ENCODE results near the gene UBR2.

Gene UBR2

DNA sequence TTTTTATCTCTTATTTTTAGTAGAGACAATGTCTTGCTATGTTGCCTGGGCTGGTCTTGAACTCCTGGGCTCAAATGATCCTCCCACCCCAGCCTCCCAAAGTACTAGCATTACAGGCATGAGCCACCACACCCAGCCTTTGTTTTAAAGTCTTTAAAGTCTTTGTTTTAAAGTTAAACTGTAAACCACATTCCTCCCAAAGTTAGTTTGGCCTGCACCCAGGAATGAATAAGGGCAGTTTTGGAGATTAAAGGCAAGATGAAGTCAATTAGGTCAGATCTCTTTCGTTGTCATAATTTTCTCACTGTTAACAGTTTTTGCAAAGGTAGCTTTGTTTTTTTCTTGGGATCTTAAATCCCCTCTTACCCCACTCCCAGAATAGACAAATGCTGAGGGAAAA is 63.8 kb downstream of the UBR2 start:
- Histone ChIP-seq H3K27ac (ENCODE audit: low read length) (no peak overlapping the region), H4K20me1 (ENCODE audit: insufficient read depth, low read length) (no peaks in the 10 kb centered on the region), H3K4me1 (ENCODE audit: insufficient read depth, low read length) (no peaks in the 10 kb centered on the region), H3K9ac (ENCODE audit: low read depth, low read length) (no peak overlapping the region), H3K79me2 (ENCODE audit: insufficient read depth, low read length) (no peaks in the 10 kb centered on the region), H3K27me3 (ENCODE audit: insufficient read depth, low read length, poor library complexity) (no peaks in the 10 kb centered on the region), H3K9me3 (ENCODE audit: insufficient read depth, low read length, severe bottlenecking) (no peaks in the 10 kb centered on the region), H3K4me3 (ENCODE audit: low read depth in 1 of 2, low read length in 2 of 2) (no peak overlapping the region), H3K4me2 (ENCODE audit: insufficient read depth, low read length) (no peak overlapping the region), H3K36me3 (ENCODE audit: insufficient read depth, low read length) (peaks cover 52% of the 10 kb centered on the region), H2AFZ (ENCODE audit: low read depth, low read length) (no peak overlapping the region)
- ATAC-seq (ENCODE audit: insufficient read depth, low read depth) (no peak), DNase-seq (no peak)
- no peak for TF ChIP-seq EZH2 (IDR thresholded peaks at IDR 0.05; ENCODE audit: borderline replicate concordance, low read depth, low read length, severe bottlenecking)

DNA sequence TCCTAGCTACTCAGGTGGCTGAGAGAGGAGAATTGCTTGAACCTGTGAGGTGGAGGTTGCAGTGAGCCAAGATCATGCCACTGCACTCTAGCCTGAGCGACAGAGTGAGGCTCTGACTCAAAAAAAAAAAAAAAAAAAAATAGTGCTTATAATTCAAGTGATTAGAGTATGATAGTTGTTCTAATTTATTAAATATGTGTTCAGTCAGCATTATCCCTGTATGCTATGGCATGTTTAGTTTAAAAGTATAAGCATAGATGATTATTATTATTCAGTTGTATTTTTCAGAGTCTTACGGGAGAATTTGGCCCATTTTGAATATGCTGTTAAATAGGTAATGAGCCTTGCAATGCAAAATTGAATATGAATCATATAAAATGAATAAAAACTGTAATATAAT is 64.8 kb downstream of the UBR2 start:
- Histone ChIP-seq H3K4me1 (ENCODE audit: insufficient read depth, low read length) (no peaks in the 10 kb centered on the region), H3K4me3 (ENCODE audit: low read depth in 1 of 2, low read length in 2 of 2) (no peak overlapping the region), H3K9ac (ENCODE audit: low read depth, low read length) (no peak overlapping the region), H3K9me3 (ENCODE audit: insufficient read depth, low read length, severe bottlenecking) (no peaks in the 10 kb centered on the region), H3K36me3 (ENCODE audit: insufficient read depth, low read length) (peaks cover 58% of the 10 kb centered on the region), H3K27me3 (ENCODE audit: insufficient read depth, low read length, poor library complexity) (no peaks in the 10 kb centered on the region), H2AFZ (ENCODE audit: low read depth, low read length) (no peak overlapping the region), H3K79me2 (ENCODE audit: insufficient read depth, low read length) (no peaks in the 10 kb centered on the region), H3K27ac (ENCODE audit: low read length) (no peak overlapping the region), H3K4me2 (ENCODE audit: insufficient read depth, low read length) (no peak overlapping the region), H4K20me1 (ENCODE audit: insufficient read depth, low read length) (no peaks in the 10 kb centered on the region)
- ATAC-seq (ENCODE audit: insufficient read depth, low read depth) (no peak), DNase-seq (no peak)
- TF ChIP-seq, protein P1, sequence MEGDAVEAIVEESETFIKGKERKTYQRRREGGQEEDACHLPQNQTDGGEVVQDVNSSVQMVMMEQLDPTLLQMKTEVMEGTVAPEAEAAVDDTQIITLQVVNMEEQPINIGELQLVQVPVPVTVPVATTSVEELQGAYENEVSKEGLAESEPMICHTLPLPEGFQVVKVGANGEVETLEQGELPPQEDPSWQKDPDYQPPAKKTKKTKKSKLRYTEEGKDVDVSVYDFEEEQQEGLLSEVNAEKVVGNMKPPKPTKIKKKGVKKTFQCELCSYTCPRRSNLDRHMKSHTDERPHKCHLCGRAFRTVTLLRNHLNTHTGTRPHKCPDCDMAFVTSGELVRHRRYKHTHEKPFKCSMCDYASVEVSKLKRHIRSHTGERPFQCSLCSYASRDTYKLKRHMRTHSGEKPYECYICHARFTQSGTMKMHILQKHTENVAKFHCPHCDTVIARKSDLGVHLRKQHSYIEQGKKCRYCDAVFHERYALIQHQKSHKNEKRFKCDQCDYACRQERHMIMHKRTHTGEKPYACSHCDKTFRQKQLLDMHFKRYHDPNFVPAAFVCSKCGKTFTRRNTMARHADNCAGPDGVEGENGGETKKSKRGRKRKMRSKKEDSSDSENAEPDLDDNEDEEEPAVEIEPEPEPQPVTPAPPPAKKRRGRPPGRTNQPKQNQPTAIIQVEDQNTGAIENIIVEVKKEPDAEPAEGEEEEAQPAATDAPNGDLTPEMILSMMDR (IDR thresholded peaks at IDR 0.05; ENCODE audit: borderline replicate concordance, extremely low read depth, low read length, poor library complexity, severe bottlenecking) = no peak
- no peak for TF ChIP-seq EZH2 (IDR thresholded peaks at IDR 0.05; ENCODE audit: borderline replicate concordance, low read depth, low read length, severe bottlenecking)

- Histone ChIP-seq H2AFZ (ENCODE audit: low read depth, low read length) (no peak overlapping the region), H3K27ac (ENCODE audit: low read length) (no peak overlapping the region), H3K36me3 (ENCODE audit: insufficient read depth, low read length) (peaks cover 58% of the 10 kb centered on the region), H3K9me3 (ENCODE audit: insufficient read depth, low read length, severe bottlenecking) (no peaks in the 10 kb centered on the region), H3K27me3 (ENCODE audit: insufficient read depth, low read length, poor library complexity) (no peaks in the 10 kb centered on the region), H3K4me3 (ENCODE audit: low read depth in 1 of 2, low read length in 2 of 2) (no peak overlapping the region), H4K20me1 (ENCODE audit: insufficient read depth, low read length) (no peaks in the 10 kb centered on the region), H3K9ac (ENCODE audit: low read depth, low read length) (no peak overlapping the region), H3K4me1 (ENCODE audit: insufficient read depth, low read length) (no peaks in the 10 kb centered on the region), H3K79me2 (ENCODE audit: insufficient read depth, low read length) (no peaks in the 10 kb centered on the region), H3K4me2 (ENCODE audit: insufficient read depth, low read length) (no peak overlapping the region)
- ATAC-seq (ENCODE audit: insufficient read depth, low read depth) (no peak), DNase-seq (no peak)
- TF ChIP-seq, protein P1 (IDR thresholded peaks at IDR 0.05; ENCODE audit: borderline replicate concordance, extremely low read depth, low read length, poor library complexity, severe bottlenecking) = no peak
- TF ChIP-seq EZH2 (IDR thresholded peaks at IDR 0.05; ENCODE audit: borderline replicate concordance, low read depth, low read length, severe bottlenecking) = no peak
Observed at GRCh38 chr6:42629845-42630244, 66.0 kb downstream of the UBR2 start.

GRCh38 chr6:42637681-42638080 is 73.9 kb downstream of the UBR2 start:
- Histone ChIP-seq H4K20me1 (ENCODE audit: insufficient read depth, low read length) (no peaks in the 10 kb centered on the region), H2AFZ (ENCODE audit: low read depth, low read length) (no peak overlapping the region), H3K36me3 (ENCODE audit: insufficient read depth, low read length) (peaks cover 69% of the 10 kb centered on the region), H3K27ac (ENCODE audit: low read length) (no peak overlapping the region), H3K4me2 (ENCODE audit: insufficient read depth, low read length) (no peak overlapping the region), H3K9me3 (ENCODE audit: insufficient read depth, low read length, severe bottlenecking) (no peaks in the 10 kb centered on the region), H3K4me1 (ENCODE audit: insufficient read depth, low read length) (no peaks in the 10 kb centered on the region), H3K9ac (ENCODE audit: low read depth, low read length) (no peak overlapping the region), H3K79me2 (ENCODE audit: insufficient read depth, low read length) (no peaks in the 10 kb centered on the region), H3K4me3 (ENCODE audit: low read depth in 1 of 2, low read length in 2 of 2) (no peak overlapping the region), H3K27me3 (ENCODE audit: insufficient read depth, low read length, poor library complexity) (no peaks in the 10 kb centered on the region)
- TF ChIP-seq, protein P1 (IDR thresholded peaks at IDR 0.05; ENCODE audit: borderline replicate concordance, extremely low read depth, low read length, poor library complexity, severe bottlenecking) = no peak
- no peak for TF ChIP-seq EZH2 (IDR thresholded peaks at IDR 0.05; ENCODE audit: borderline replicate concordance, low read depth, low read length, severe bottlenecking)
- no peak for DNase-seq
- ATAC-seq (ENCODE audit: insufficient read depth, low read depth) = no peak
